Measurements from ENCODE around the gene PRIMA1.

PRIMA1 gene

GRCh38 chr14:93731753-93732152 is 56.5 kb downstream of the PRIMA1 start:
- no peak for DNase-seq (ENCODE audit: low read depth)

GRCh38 chr14:93729993-93730392 is 58.3 kb downstream of the PRIMA1 start:
- DNase-seq (ENCODE audit: low read depth): no peak

DNA sequence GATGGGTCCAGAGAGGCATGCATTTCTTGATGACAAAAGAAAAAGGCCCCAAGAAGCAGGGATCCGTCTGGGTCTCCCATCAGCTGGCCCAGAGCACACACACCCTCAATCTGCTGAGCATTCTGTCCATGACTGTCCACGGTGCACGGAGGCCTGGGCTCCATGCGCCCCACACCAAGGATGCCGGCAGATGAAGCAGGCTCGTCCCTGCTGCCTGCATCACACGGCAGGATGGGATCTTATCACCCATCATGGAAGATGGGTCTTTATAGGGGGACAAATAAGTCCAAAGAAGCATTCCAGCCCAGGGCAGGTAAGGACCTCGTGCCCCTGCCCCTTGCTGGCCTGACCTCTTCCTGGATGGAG is 59.7 kb downstream of the PRIMA1 start:
- no peak for DNase-seq (ENCODE audit: low read depth)

GRCh38 chr14:93727917-93728650 is 60.2 kb downstream of the PRIMA1 start:
- no peak for DNase-seq (ENCODE audit: low read depth)

GRCh38 chr14:93727039-93727740 is 61.1 kb downstream of the PRIMA1 start:
- no peak for DNase-seq (ENCODE audit: low read depth)

GRCh38 chr14:93725993-93726392 is 62.3 kb downstream of the PRIMA1 start:
- no peak for DNase-seq (ENCODE audit: low read depth)

GRCh38 chr14:93725002-93725582 is 63.2 kb downstream of the PRIMA1 start:
- DNase-seq (ENCODE audit: low read depth): no peak

DNA sequence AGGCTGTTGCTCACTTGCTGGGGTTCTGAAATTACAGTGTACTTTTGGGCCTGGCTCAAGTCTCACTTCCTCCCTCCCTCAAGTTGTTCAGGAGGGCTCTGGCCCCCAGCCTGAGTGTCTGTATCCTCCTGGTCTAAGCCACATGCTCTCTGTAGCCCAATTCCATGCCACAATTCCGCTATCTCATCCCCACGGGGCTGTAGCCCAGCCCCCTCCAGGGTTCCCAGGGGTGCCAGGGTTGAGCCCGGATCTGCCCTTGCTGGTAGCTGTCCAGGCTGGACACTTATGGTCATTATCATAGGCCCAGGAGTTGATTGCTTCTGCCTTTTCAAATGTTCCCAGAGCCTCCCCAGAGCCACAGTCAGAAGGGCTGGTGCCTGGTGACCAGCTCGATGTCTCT is 65.3 kb downstream of the PRIMA1 start:
- no peak for DNase-seq (ENCODE audit: low read depth)

DNA sequence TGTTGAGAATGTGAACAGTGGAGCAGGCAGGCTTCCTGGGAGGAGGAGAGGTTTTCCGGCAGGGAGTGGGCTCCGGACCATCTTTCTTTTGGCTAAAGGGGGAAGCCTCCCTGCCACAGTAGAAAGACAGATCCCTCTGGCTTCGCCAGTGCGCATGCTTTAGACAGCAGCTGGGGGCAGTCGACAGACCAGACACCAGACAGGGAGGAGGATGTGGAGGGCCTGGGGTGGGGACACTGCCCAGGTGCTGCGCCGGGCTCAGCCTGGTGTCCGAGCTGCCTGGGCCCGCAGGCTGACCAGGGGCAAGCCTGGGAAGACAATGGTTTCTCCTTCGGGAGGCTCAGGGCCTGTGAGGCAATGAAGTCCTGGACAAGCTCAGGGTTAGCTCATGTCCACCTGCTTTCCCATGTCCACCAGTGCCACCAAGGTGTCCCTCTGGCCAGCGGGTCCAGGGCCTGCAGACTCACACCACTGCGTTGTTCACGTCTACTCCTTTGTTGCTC is 67.3 kb downstream of the PRIMA1 start:
- DNase-seq (ENCODE audit: low read depth): no peak

DNA sequence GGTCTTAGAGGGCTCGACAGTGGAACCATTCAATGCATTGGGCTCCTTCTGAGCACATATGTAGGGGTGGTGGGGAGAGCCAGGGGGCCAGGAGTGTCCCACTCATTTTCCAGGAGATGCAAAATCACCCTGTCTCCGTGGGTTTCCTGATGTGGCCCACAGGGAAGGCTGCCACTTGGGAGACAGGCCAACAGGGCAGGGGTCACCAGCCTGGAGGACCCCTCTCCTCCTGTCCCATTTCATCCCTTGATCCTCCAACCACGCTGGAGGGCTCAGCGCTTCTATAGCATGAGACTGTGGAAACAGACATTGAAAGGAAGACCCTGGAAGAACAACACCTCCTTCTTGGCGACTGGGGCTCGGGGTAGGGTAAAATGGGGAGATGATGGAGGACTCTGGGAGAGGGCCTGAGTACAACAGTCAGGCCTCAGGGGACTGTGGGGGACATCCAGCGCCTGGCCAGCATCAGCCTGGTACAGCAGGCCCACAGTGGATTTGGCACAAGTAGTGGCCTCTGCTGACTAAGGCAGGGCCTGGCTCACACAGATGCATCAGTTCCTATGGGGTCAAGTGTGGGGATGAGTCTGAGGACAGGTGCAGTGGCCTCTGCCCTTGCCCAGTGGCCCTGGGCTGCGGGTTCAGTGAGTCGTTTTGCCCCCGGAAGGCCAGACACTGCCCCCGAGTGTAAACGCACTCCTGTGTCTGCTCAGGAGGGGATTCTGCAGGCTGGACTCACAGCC is 68.0 kb downstream of the PRIMA1 start:
- DNase-seq (ENCODE audit: low read depth): no peak

GRCh38 chr14:93719256-93719655 is 69.0 kb downstream of the PRIMA1 start:
- DNase-seq (ENCODE audit: low read depth): no peak

DNA sequence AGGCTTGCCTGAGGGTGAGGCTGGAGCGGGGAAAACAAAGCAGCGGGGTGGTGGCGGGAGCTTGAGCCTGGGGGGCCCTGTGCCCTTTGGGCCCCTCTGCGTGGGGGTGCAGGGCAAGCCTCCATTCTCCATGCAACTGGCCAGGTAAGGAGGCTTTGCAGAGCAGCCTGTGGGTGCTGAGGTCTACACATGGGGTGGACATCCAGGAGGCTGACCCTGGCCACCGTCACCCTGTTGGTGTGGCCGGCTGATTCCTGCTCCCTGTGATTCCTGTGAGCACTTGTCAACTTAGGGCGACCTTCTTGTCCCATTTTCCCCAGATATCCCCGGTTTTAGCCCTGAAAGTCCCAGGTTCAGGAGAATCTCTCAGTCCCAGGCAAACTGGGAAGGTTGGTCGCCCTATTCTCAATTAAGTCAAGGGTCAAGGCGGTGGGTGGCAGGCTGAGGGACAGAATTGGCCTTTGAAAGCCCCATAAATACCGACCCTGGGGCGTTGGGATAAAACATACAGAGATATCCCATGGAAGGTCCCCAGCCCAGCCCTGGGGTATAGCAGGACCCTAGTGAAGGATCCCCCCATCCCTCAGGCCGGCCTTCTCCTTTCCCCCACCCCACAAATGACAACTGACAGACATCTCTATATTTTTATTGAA is 70.5 kb downstream of the PRIMA1 start:
- DNase-seq (ENCODE audit: low read depth): no peak

DNA sequence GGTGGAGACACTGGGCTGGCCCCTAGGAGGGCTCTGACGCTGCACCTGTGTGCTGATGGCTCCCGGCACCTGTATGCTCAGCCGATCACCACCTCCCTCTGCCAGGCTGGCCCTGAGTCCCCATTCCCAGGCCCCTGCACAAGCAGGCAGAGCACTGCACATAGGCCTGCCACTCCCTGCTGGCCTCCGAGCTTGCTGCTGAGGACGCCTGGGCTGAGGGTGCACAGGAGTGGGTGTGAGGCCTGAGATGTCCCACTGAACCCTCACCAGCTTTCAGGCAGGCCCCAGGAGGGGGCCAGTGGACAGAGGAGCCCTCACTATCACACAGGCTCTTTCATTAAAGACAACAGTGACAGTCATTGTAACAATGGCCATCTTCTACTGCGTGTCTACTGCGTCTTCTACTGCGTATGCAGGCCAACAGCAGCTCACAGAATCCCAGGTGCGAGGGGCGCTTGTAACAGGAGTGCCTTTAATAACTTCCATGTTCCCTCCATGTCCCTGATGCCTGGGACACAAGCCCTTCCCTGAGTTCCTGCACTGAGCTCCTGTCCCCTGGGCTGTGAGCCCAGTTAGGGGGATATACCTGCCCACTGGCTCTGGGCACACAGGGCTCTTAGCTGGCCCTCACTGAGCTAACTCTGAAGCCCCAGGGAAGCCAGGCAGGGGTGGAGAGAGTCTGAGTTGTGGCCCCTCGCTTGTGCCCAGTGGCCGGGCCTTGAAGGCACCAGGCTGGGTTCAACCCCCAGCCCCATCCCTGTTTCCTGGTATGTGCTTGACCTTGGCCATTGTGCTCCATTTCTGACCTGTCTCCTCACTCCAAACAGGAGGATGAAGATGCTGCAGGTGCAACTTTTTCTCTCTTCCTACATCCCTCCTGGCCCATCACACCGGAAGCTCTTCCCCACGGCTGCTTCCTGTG is 71.3 kb downstream of the PRIMA1 start:
- DNase-seq (ENCODE audit: low read depth): no peak

GRCh38 chr14:93716002-93716745 is 72.1 kb downstream of the PRIMA1 start:
- no peak for DNase-seq (ENCODE audit: low read depth)

GRCh38 chr14:93715279-93715927 is 72.9 kb downstream of the PRIMA1 start:
- no peak for DNase-seq (ENCODE audit: low read depth)

GRCh38 chr14:93714605-93715004 is 73.7 kb downstream of the PRIMA1 start:
- DNase-seq (ENCODE audit: low read depth): no peak

DNA sequence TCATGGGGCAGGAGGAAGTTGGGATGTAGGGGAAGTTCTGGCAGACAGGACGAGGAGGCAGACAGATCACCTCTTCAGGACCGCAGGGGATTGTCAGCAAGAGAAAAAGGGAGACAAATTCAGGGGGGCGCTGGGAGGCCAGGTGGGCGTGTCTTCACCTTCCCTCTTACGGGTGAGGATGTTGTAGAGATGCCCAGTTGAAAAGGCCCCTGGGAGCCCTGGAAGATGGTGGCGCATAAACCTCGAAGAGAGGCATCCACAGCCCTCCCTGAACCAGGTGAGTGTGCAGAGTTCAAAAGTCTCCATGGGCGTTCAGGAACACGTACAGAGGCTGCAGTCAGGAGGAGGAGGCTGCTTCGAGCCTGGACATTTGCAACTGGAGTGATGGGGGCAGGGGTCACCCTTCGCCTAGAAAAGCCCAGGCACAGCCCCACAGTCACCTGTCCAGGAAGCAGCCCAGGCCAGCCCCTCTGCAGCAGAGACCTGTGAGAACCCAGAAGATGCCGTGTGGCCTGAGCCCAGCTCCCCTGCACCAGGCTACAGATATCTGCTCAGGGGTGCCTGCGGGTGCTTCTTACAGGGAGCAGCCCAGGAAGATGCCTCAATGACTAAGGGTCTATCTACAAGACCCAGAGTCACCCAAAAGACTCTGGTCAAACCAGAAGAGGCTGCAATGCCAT is 74.4 kb downstream of the PRIMA1 start:
- DNase-seq (ENCODE audit: low read depth): no peak

- DNase-seq (ENCODE audit: low read depth): no peak
These were observed 75.2 kb downstream of the PRIMA1 start for GRCh38 chr14:93712838-93713724.
